BLaER1 (cell line): ENCODE data around the gene LVRN.

Experiments
- H3K27ac ChIP-seq: shearing (Covaris generic); formaldehyde crosslinking; 2 replicates; pipeline ENCODE4 v1.8.1; 2022
- H3K27me3 ChIP-seq: shearing (Covaris generic); formaldehyde crosslinking; 2 replicates; pipeline ENCODE4 v1.8.1; 2022
- H3K36me3 ChIP-seq: shearing (Covaris generic); formaldehyde crosslinking; 2 replicates; pipeline ENCODE4 v1.8.1; 2022
- H3K4me1 ChIP-seq: shearing (Covaris generic); formaldehyde crosslinking; 2 replicates; pipeline ENCODE4 v1.8.1; 2022
- H3K4me2 ChIP-seq: shearing (Covaris generic); formaldehyde crosslinking; 2 replicates; pipeline ENCODE4 v1.8.1; 2022
- H3K4me3 ChIP-seq: shearing (Covaris generic); formaldehyde crosslinking; 2 replicates; pipeline ENCODE4 v1.8.1; 2022
- H3K9ac ChIP-seq: shearing (Covaris generic); formaldehyde crosslinking; 2 replicates; pipeline ENCODE4 v1.8.1; 2022
- H3K9me3 ChIP-seq: shearing (Covaris generic); formaldehyde crosslinking; 2 replicates; pipeline ENCODE4 v1.8.1; 2022
- H4K20me1 ChIP-seq: shearing (Covaris generic); formaldehyde crosslinking; 2 replicates; pipeline ENCODE4 v1.8.1; 2022
- Cebpa-rat ChIP-seq: shearing (Covaris generic); IDR thresholded peaks from 2 replicates; pipeline ENCODE4 v1.8.1; 2022

LVRN gene

DNA sequence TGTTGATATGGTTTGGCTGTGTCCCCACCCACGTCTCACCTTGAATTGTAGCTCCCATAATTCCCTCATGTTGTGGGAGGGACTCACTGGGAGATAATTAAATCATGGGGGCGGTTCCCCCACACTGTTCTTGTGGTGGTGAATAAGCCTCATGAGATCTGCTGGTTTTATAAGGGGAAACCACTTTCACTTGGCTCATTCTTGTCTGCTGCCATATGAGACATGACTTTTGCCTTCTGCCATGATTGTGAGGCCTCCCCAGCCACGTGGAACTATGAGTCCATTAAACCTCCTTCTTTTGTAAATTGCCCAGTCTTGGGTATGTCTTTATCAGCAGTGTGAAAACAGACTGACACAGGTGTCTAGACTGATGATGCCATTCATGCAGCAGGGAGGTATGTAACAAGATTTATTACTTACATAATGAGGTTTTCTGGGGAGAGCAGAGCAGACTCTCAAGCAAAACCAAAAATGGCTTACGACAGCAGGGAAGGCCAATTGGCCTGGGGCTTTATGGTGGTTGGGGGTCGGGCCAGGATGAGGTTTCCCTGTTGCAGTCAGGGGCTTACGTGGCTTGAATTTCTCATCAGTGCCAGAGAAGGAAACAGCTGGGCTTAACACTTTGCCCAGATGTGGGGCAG, 113.0 kb downstream of the LVRN start:
- peak overlapping the region; percentile 56 for H3K4me2 ChIP-seq
- H4K20me1 ChIP-seq: no peaks in the 10 kb centered on the region
- no peak overlapping the region for H3K4me3 ChIP-seq
- H3K27me3 ChIP-seq: no peaks in the 10 kb centered on the region
- H3K9ac ChIP-seq: no peak overlapping the region
- 0 out of 2 replicates have a peak overlapping the region, but pooled peaks have one; percentile 11 for H3K27ac ChIP-seq
- no peak for TF ChIP-seq Cebpa-rat
- peaks cover 27% of the 10 kb centered on the region for H3K4me1 ChIP-seq
- peaks cover under 1% of the 10 kb centered on the region; the same call in 1 of the 2 replicates for H3K36me3 ChIP-seq
- H3K9me3 ChIP-seq: no peaks in the 10 kb centered on the region

DNA sequence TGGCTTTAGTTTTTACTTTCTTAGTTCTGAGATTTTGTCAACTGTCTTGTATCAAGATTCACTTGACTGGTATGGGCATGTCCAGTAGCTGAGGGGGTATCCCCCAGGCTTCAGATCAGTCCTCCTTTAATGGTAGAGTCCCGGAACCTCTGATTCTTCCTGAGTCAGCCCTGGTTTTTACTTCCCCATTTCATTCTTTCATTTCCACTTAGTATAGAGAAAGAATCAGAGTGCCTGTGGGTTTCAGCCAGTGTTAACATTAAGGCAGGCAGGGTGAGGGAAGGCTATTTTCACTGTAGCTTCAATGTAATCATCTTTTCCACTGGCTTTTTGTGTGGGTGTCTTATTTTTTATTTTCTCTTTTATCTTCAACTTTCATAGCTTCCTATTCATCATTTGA, 114.2 kb downstream of the LVRN start:
- Histone ChIP-seq H3K27ac (peak overlapping the region; percentile 49), H4K20me1 (no peaks in the 10 kb centered on the region), H3K9me3 (no peaks in the 10 kb centered on the region), H3K4me1 (peaks cover 27% of the 10 kb centered on the region), H3K27me3 (no peaks in the 10 kb centered on the region), H3K4me2 (peak overlapping the region; percentile 56), H3K36me3 (peaks cover 6% of the 10 kb centered on the region; the same call in 1 of the 2 replicates), H3K4me3 (no peak overlapping the region), H3K9ac (no peak overlapping the region)
- TF ChIP-seq Cebpa-rat: no peak
